Esophagus muscularis mucosa (tissue), 4 donors: ENCODE results near the gene DPEP2.
A peak's percentile ranks its signal among the peaks of the same experiment; 100 is the strongest.

Experiments
- EP300 ChIP-seq: sonication (generic); formaldehyde crosslinking; IDR thresholded peaks from one replicate; pipeline ENCODE4 v1.6.1; 2017; ENCODE audit warnings: antibody characterized with exemption
- POLR2A ChIP-seq: fragments of 450-650 bp; IDR thresholded peaks from one replicate; pipeline ENCODE4 v1.6.1; 2017; ENCODE audit warnings: antibody characterized with exemption, moderate library complexity, mild to moderate bottlenecking, low read depth
- POLR2AphosphoS5 ChIP-seq, 2 donors: sonication (generic); formaldehyde crosslinking; IDR thresholded peaks; one replicate each; pipeline ENCODE4 v1.6.1; 2017; ENCODE audit warnings: antibody characterized with exemption in 2 of 2
- TF ChIP-seq, protein P1 (sequence below), 3 experiments: fragments of 200-600 bp in 2 of 3; fragments of 450-650 bp in 1 of 3; sonication (generic) in 2 of 3; IDR thresholded peaks; one replicate each; pipeline ENCODE4 v1.5.1; 2017 to 2019; ENCODE audit warnings: antibody characterized with exemption in 3 of 3, mild to moderate bottlenecking in 2 of 3, moderate library complexity in 1 of 3

DNA sequence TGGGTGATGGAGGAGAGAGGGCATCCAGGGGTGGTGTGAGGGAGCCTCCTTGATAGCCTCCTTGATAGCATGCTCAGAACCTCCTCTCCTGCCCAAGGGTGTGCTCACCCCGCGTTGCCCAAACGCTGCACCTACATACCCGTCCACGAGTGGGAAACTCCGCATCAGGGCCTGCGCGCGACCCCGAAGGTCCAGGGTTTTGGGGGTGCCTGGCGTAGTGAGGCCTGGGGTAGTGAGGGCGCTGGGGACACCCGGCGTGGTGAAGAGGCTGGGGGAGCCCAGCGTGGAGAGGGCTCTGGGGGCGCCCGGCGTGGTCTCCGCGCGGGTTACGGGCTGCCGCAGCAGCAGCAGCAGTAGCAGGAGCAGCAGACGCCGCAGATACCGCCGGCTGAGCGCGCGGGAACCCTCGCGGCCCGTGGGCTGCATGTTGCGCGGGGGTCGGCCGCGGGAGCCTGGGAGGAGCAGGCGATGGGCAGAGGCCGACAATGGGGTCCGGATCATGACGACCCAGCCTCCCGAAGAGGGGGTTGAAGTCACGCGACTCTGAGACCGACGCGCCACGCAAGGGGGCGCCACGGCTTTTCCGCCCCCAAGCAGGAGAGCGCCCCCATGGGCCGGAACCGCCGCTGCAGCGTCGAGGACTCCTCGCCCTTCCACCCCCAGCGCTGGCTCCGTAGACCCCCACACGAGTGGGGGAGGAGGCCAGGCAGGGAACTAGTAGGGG, 19.2 kb downstream of the DPEP2 start, which contains the start of gene DPEP3:
- TF ChIP-seq, protein P1, sequence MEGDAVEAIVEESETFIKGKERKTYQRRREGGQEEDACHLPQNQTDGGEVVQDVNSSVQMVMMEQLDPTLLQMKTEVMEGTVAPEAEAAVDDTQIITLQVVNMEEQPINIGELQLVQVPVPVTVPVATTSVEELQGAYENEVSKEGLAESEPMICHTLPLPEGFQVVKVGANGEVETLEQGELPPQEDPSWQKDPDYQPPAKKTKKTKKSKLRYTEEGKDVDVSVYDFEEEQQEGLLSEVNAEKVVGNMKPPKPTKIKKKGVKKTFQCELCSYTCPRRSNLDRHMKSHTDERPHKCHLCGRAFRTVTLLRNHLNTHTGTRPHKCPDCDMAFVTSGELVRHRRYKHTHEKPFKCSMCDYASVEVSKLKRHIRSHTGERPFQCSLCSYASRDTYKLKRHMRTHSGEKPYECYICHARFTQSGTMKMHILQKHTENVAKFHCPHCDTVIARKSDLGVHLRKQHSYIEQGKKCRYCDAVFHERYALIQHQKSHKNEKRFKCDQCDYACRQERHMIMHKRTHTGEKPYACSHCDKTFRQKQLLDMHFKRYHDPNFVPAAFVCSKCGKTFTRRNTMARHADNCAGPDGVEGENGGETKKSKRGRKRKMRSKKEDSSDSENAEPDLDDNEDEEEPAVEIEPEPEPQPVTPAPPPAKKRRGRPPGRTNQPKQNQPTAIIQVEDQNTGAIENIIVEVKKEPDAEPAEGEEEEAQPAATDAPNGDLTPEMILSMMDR (IDR thresholded peaks at IDR 0.05), result peak in 1 of 3 experiments; percentile 21
- TF ChIP-seq POLR2A (no peak), EP300 (no peak), POLR2AphosphoS5 (IDR thresholded peaks at IDR 0.05) (no peak)
